KMS-11 (cell line): Measurements from ENCODE around the gene SLC22A23.

Experiments used
- H2AFZ ChIP-seq: fragments of 200-600 bp; sonication (generic); 2 replicates; pipeline ENCODE4 v1.6.1; 2016; ENCODE audit warnings: antibody characterized with exemption, mixed run types, low read depth
- H3K27ac ChIP-seq: fragments of 200-600 bp; sonication (generic); 2 replicates; pipeline ENCODE4 v1.6.1; 2016; ENCODE audit warnings: mild to moderate bottlenecking, mixed run types
- H3K27me3 ChIP-seq: fragments of 200-600 bp; sonication (generic); 2 replicates; pipeline ENCODE4 v1.6.1; 2017; ENCODE audit warnings: mild to moderate bottlenecking, low read depth, mixed run types, moderate library complexity; ENCODE audit not compliant: insufficient read depth
- H3K36me3 ChIP-seq: fragments of 200-600 bp; sonication (generic); 2 replicates; pipeline ENCODE4 v1.6.1; 2017; ENCODE audit warnings: mild to moderate bottlenecking, mixed run types; ENCODE audit not compliant: insufficient read depth
- H3K4me1 ChIP-seq: fragments of 200-600 bp; sonication (generic); 2 replicates; pipeline ENCODE4 v1.6.1; 2016; ENCODE audit warnings: mild to moderate bottlenecking, low read depth, mixed run types; ENCODE audit not compliant: poor library complexity, severe bottlenecking
- H3K4me2 ChIP-seq: fragments of 200-600 bp; sonication (generic); 2 replicates; pipeline ENCODE4 v1.7.0; 2016; ENCODE audit warnings: mild to moderate bottlenecking, mixed run types
- H3K4me3 ChIP-seq: fragments of 200-600 bp; sonication (generic); IDR thresholded peaks from 2 replicates; pipeline ENCODE4 v1.6.1; 2017; ENCODE audit warnings: low read depth, low read length, mixed read lengths; ENCODE audit not compliant: insufficient read depth
- H3K79me2 ChIP-seq: fragments of 200-600 bp; sonication (generic); 2 replicates; pipeline ENCODE4 v1.6.1; 2016; ENCODE audit warnings: low read depth, mixed run types; ENCODE audit not compliant: insufficient read depth
- H3K9ac ChIP-seq: fragments of 200-600 bp; sonication (generic); 2 replicates; pipeline ENCODE4 v1.6.1; 2016; ENCODE audit warnings: mild to moderate bottlenecking, mixed run types
- H4K20me1 ChIP-seq: fragments of 200-600 bp; sonication (generic); 2 replicates; pipeline ENCODE4 v1.6.1; 2016; ENCODE audit warnings: mild to moderate bottlenecking, mixed run types; ENCODE audit not compliant: insufficient read depth
- TF ChIP-seq, protein P1 (sequence below): fragments of 200-600 bp; sonication (generic); conservative IDR thresholded peaks from 2 replicates; pipeline ENCODE4 v1.6.1; 2017; ENCODE audit warnings: low read depth, mild to moderate bottlenecking, antibody characterized with exemption, low read length, moderate library complexity, mixed read lengths

The SLC22A23 gene

GRCh38 chr6:3346476-3346875, 110.4 kb downstream of the SLC22A23 start:
- H2AFZ ChIP-seq: no peak overlapping the region
- H3K79me2 ChIP-seq: no peaks in the 10 kb centered on the region
- no peaks in the 10 kb centered on the region for H3K27me3 ChIP-seq
- no peaks in the 10 kb centered on the region for H4K20me1 ChIP-seq
- H3K27ac ChIP-seq: no peak overlapping the region
- no peak overlapping the region for H3K4me3 ChIP-seq
- H3K9ac ChIP-seq: no peak overlapping the region
- TF ChIP-seq, protein P1, sequence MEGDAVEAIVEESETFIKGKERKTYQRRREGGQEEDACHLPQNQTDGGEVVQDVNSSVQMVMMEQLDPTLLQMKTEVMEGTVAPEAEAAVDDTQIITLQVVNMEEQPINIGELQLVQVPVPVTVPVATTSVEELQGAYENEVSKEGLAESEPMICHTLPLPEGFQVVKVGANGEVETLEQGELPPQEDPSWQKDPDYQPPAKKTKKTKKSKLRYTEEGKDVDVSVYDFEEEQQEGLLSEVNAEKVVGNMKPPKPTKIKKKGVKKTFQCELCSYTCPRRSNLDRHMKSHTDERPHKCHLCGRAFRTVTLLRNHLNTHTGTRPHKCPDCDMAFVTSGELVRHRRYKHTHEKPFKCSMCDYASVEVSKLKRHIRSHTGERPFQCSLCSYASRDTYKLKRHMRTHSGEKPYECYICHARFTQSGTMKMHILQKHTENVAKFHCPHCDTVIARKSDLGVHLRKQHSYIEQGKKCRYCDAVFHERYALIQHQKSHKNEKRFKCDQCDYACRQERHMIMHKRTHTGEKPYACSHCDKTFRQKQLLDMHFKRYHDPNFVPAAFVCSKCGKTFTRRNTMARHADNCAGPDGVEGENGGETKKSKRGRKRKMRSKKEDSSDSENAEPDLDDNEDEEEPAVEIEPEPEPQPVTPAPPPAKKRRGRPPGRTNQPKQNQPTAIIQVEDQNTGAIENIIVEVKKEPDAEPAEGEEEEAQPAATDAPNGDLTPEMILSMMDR: no peak
- no peak overlapping the region for H3K4me2 ChIP-seq
- H3K4me1 ChIP-seq: peaks cover 15% of the 10 kb centered on the region
- no peaks in the 10 kb centered on the region for H3K36me3 ChIP-seq

GRCh38 chr6:3345836-3346235, 111.0 kb downstream of the SLC22A23 start:
- H2AFZ ChIP-seq: no peak overlapping the region
- no peaks in the 10 kb centered on the region for H3K27me3 ChIP-seq
- peak overlapping the region; percentile 26; the same call in 1 of the 2 replicates for H3K4me2 ChIP-seq
- no peak overlapping the region for H3K27ac ChIP-seq
- no peaks in the 10 kb centered on the region for H4K20me1 ChIP-seq
- H3K4me1 ChIP-seq: peaks cover 15% of the 10 kb centered on the region
- no peaks in the 10 kb centered on the region for H3K36me3 ChIP-seq
- H3K4me3 ChIP-seq: no peak overlapping the region
- TF ChIP-seq, protein P1: no peak
- no peak overlapping the region for H3K9ac ChIP-seq
- no peaks in the 10 kb centered on the region for H3K79me2 ChIP-seq

GRCh38 chr6:3343089-3343883, 113.6 kb downstream of the SLC22A23 start:
- H3K4me1 ChIP-seq: peaks cover 28% of the 10 kb centered on the region
- H3K27me3 ChIP-seq: no peaks in the 10 kb centered on the region
- H3K9ac ChIP-seq: no peak overlapping the region
- H3K4me2 ChIP-seq: no peak overlapping the region
- TF ChIP-seq, protein P1: no peak
- no peak overlapping the region for H3K4me3 ChIP-seq
- no peaks in the 10 kb centered on the region for H3K36me3 ChIP-seq
- no peak overlapping the region for H2AFZ ChIP-seq
- H4K20me1 ChIP-seq: no peaks in the 10 kb centered on the region
- no peaks in the 10 kb centered on the region for H3K79me2 ChIP-seq
- no peak overlapping the region for H3K27ac ChIP-seq

- Histone ChIP-seq H3K4me1 (peaks cover 33% of the 10 kb centered on the region), H3K36me3 (no peaks in the 10 kb centered on the region), H3K27ac (no peak overlapping the region)
These were observed 115.4 kb downstream of the SLC22A23 start for GRCh38 chr6:3341467-3341866.

More at GRCh38 chr6:3341467-3341866, 115.4 kb downstream of the SLC22A23 start:
- H3K27me3 ChIP-seq: no peaks in the 10 kb centered on the region
- TF ChIP-seq, protein P1: no peak
- no peak overlapping the region for H3K9ac ChIP-seq
- H3K4me3 ChIP-seq: no peak overlapping the region
- H4K20me1 ChIP-seq: no peaks in the 10 kb centered on the region
- H2AFZ ChIP-seq: no peak overlapping the region
- H3K79me2 ChIP-seq: no peaks in the 10 kb centered on the region
- H3K4me2 ChIP-seq: no peak overlapping the region
